Measurements from ENCODE around the gene MPP1.
A peak's percentile ranks its signal among the peaks of the same experiment; 100 is the strongest.

The MPP1 gene

DNA sequence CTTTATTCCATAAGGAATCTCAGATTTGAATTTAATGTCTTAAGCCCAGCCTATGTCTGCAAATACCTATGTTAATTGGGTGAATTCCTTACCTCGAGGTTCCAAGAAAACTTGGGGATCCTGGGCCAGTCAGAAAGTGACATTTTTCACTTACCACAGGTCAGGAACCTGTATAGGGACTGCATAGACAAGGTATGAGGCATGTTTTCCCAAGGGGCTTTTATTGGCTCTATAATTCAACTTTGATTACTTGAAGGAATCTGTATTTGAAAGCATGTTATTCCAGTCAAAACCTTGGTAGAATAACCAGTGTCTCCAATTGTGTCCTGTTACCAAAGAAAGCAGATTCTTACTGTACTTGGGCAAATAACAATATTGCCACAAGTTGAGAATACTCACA, 8.5 kb upstream of the MPP1 start:
- POLR2A ChIA-PET: no interaction called here
- Histone ChIP-seq H3K27ac (ENCODE audit: insufficient read depth in 1 of 2, low read depth in 1 of 2, low read length in 2 of 2, poor library complexity in 1 of 2, severe bottlenecking in 2 of 2) (no peak overlapping the region), H3K36me3 (ENCODE audit: control insufficient read depth in 4 of 4, insufficient read depth in 4 of 4, low read length in 3 of 4) (no peaks in the 10 kb centered on the region), H3K4me3 (ENCODE audit: control insufficient read depth in 1 of 7, extremely low read depth in 1 of 7, insufficient read depth in 4 of 7, low read depth in 2 of 7, low read length in 6 of 7) (no peak overlapping the region), H3K4me1 (ENCODE audit: control extremely low read depth in 1 of 4, control insufficient read depth in 4 of 4, insufficient read depth in 4 of 4, low read length in 3 of 4) (peaks cover 0 to 3% (median 1%) of the 10 kb centered on the region in 4 experiments), H3K27me3 (replicated peaks in 2 of 5; ENCODE audit: control insufficient read depth in 4 of 5, insufficient read depth in 5 of 5, low read length in 4 of 5) (no peaks in the 10 kb centered on the region), H3K9me3 (ENCODE audit: control extremely low read depth in 1 of 5, control insufficient read depth in 4 of 5, insufficient read depth in 2 of 5, low read depth in 1 of 5, low read length in 4 of 5) (no peaks in the 10 kb centered on the region)
- no peak for DNase-seq
- 50% methylated on average over 1 of the region's 1 CpG for WGBS (ENCODE audit: insufficient coverage)
- CTCF ChIA-PET: no interaction called here

DNA sequence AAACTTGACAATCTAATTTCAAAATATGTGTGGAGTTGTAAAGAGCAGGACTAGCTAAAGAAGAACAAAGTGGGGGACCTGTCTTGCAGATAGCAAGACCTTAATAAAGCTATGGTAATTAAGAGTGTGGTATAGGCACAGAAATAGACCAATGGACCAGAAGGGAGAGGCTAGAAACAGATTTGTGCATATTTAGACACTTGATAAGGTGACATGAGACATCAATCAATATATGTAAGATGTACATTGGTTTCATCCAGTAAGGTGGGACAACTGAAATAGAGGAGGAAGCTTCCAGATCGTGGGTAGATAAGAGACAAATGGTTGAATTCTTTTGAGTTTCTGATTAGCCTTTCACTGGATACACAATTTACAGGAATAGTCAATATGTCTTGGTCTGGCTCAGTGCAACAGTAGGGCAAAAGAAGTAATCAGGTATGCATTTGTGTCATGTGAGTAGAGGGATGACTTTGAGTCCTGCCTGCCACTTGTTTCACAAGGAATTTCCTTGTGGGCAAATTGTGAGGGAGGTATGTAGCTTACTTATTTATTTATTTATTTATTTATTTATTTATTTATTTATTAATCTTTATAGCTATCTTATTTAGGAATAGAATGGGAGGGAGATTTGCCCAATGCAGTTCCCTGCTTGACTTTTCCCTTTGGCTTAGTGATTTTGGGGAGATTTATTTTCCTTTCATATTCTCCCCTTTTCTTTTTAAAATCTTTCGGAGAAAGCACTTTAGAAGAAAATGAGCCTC, 7.2 kb upstream of the MPP1 start:
- Histone ChIP-seq H3K36me3 (ENCODE audit: control insufficient read depth in 4 of 4, insufficient read depth in 4 of 4, low read length in 3 of 4) (no peaks in the 10 kb centered on the region), H3K4me3 (ENCODE audit: control insufficient read depth in 1 of 7, extremely low read depth in 1 of 7, insufficient read depth in 4 of 7, low read depth in 2 of 7, low read length in 6 of 7) (no peak overlapping the region), H3K27me3 (replicated peaks in 2 of 5; ENCODE audit: control insufficient read depth in 4 of 5, insufficient read depth in 5 of 5, low read length in 4 of 5) (no peaks in the 10 kb centered on the region), H3K27ac (ENCODE audit: insufficient read depth in 1 of 2, low read depth in 1 of 2, low read length in 2 of 2, poor library complexity in 1 of 2, severe bottlenecking in 2 of 2) (no peak overlapping the region), H3K4me1 (ENCODE audit: control extremely low read depth in 1 of 4, control insufficient read depth in 4 of 4, insufficient read depth in 4 of 4, low read length in 3 of 4) (peaks cover 0 to 3% (median 1%) of the 10 kb centered on the region in 4 experiments), H3K9me3 (ENCODE audit: control extremely low read depth in 1 of 5, control insufficient read depth in 4 of 5, insufficient read depth in 2 of 5, low read depth in 1 of 5, low read length in 4 of 5) (peaks cover 0 to 2% (median 0%) of the 10 kb centered on the region in 5 experiments)
- no peak for DNase-seq
- WGBS (ENCODE audit: insufficient coverage): 60% methylated on average over 1 of the region's 2 CpGs
- ChIA-PET CTCF (no interaction called here), POLR2A (no interaction called here)

DNA sequence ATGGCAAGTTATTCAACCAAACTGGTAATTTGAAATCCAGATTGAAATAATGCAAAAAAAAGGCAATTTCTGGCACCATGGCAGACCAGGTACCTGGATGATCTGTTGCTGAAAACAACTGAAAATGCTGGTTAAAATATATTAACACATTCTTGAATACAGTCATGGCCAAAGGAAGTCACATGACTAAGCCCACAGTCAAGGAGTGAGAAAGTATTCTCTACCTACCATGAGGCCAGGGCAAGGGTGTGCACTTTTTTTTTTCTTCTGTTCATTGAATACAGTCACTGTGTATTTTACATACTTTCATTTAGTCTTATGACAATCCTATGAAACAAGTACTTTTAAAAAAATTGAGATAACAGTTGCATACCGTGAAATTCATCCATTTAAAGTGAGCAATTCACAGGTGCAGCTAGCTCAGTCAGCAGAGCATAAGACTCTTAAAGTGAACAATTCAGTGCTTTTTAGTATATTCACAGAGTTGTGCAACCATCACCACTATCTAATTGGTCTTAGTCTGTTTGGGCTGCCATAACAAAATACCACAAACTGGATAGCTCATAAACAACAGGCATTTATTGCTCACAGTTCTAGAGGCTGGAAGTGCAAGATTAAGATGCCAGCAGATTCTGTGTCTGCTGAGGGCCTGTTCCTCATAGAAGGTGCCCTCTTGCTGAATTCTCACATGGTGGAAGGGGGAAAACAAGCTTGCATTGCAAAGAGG, 4.8 kb upstream of the MPP1 start:
- Histone ChIP-seq H3K9me3 (ENCODE audit: control extremely low read depth in 1 of 5, control insufficient read depth in 4 of 5, insufficient read depth in 2 of 5, low read depth in 1 of 5, low read length in 4 of 5) (peaks cover 0 to 2% (median 0%) of the 10 kb centered on the region in 5 experiments), H3K4me3 (ENCODE audit: control insufficient read depth in 1 of 7, extremely low read depth in 1 of 7, insufficient read depth in 4 of 7, low read depth in 2 of 7, low read length in 6 of 7) (no peak overlapping the region), H3K27me3 (replicated peaks in 2 of 5; ENCODE audit: control insufficient read depth in 4 of 5, insufficient read depth in 5 of 5, low read length in 4 of 5) (no peaks in the 10 kb centered on the region), H3K27ac (ENCODE audit: insufficient read depth in 1 of 2, low read depth in 1 of 2, low read length in 2 of 2, poor library complexity in 1 of 2, severe bottlenecking in 2 of 2) (no peak overlapping the region), H3K36me3 (ENCODE audit: control insufficient read depth in 4 of 4, insufficient read depth in 4 of 4, low read length in 3 of 4) (no peaks in the 10 kb centered on the region), H3K4me1 (ENCODE audit: control extremely low read depth in 1 of 4, control insufficient read depth in 4 of 4, insufficient read depth in 4 of 4, low read length in 3 of 4) (peaks cover 0 to 10% (median 6%) of the 10 kb centered on the region in 4 experiments)
- ChIA-PET CTCF (no interaction called here), POLR2A (no interaction called here)
- 100% methylated on average over 1 of the region's 1 CpG for WGBS (ENCODE audit: insufficient coverage)
- DNase-seq: peak in 1 of 3 donors; percentile 42

DNA sequence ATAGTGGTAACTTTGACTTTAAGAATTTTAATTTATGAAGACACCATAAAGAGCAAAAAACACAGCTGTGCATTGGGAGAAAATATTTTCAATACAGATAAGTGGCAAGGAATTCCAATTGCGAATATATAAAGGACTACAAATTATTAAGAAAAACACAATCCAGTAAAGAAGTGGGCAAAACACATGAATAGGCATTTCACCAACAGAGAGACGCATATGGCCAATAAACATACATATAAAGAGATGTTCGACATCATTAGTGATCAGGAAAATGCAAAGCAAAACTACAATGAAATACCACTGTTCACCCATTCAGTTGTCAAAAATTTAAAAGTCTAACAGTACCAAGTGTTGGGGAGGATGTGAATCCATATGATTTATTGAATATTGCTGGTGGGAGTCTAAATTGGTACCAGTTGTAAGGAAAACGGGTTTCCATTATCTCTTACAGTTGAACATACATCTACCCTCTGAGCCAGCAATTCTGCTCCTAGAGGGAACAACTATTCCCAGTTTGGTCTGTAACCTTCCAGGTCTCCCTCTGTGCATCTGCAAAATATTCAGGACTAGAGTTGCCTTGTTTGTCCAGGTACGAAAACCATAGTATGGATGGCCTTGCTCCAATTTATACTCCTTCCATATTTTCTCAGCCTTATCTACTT, 1.7 kb upstream of the MPP1 start:
- H3K4me3 ChIP-seq (ENCODE audit: control insufficient read depth in 1 of 7, extremely low read depth in 1 of 7, insufficient read depth in 4 of 7, low read depth in 2 of 7, low read length in 6 of 7): no peak overlapping the region
- 100% methylated on average over 3 of the region's 5 CpGs for WGBS (ENCODE audit: insufficient coverage)
- peaks cover 13 to 40% (median 24%) of the 10 kb centered on the region in 4 experiments for H3K4me1 ChIP-seq (ENCODE audit: control extremely low read depth in 1 of 4, control insufficient read depth in 4 of 4, insufficient read depth in 4 of 4, low read length in 3 of 4)
- peaks cover 0 to 2% (median 0%) of the 10 kb centered on the region in 5 experiments for H3K9me3 ChIP-seq (ENCODE audit: control extremely low read depth in 1 of 5, control insufficient read depth in 4 of 5, insufficient read depth in 2 of 5, low read depth in 1 of 5, low read length in 4 of 5)
- no peaks in the 10 kb centered on the region for H3K27me3 ChIP-seq (replicated peaks in 2 of 5; ENCODE audit: control insufficient read depth in 4 of 5, insufficient read depth in 5 of 5, low read length in 4 of 5)
- DNase-seq: no peak
- POLR2A ChIA-PET: interaction anchor here (1.1 kb wide), 1 partner anchor 30 kb away, joined by 4 read pairs; no protein-coding TSS in a partner anchor
- no peaks in the 10 kb centered on the region for H3K36me3 ChIP-seq (ENCODE audit: control insufficient read depth in 4 of 4, insufficient read depth in 4 of 4, low read length in 3 of 4)
- no peak overlapping the region for H3K27ac ChIP-seq (ENCODE audit: insufficient read depth in 1 of 2, low read depth in 1 of 2, low read length in 2 of 2, poor library complexity in 1 of 2, severe bottlenecking in 2 of 2)
- CTCF ChIA-PET: interaction anchor here (1.3 to 1.9 kb wide), 3 partner anchors 32 to 82 kb away, joined by 3 to 4 read pairs (median 3); no protein-coding TSS in a partner anchor

DNA sequence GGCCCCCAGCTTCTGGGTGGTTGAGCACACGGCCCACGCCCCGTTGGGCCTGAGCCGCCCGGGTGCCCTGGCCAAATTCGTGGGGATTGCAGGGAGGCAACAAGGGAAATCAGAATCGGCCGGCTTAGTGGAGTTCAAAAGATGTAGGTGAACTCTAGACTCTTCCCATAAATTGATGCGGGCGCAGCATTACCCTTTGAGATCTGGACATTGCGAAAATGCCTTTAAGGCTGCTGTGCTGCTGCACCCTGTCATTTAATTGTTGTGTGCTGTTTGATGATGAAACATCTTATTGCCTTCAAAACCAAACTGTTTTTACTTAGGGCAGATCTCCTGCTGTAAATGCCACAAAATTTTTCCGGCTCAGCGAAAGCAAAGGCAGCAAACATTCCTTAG, 409 bp upstream of the MPP1 start:
- Histone ChIP-seq H3K36me3 (ENCODE audit: control insufficient read depth in 4 of 4, insufficient read depth in 4 of 4, low read length in 3 of 4) (no peaks in the 10 kb centered on the region), H3K27me3 (replicated peaks in 2 of 5; ENCODE audit: control insufficient read depth in 4 of 5, insufficient read depth in 5 of 5, low read length in 4 of 5) (no peaks in the 10 kb centered on the region), H3K4me1 (ENCODE audit: control extremely low read depth in 1 of 4, control insufficient read depth in 4 of 4, insufficient read depth in 4 of 4, low read length in 3 of 4) (peaks cover 23 to 52% (median 34%) of the 10 kb centered on the region in 4 experiments), H3K9me3 (ENCODE audit: control extremely low read depth in 1 of 5, control insufficient read depth in 4 of 5, insufficient read depth in 2 of 5, low read depth in 1 of 5, low read length in 4 of 5) (peaks cover 0 to 2% (median 0%) of the 10 kb centered on the region in 5 experiments), H3K4me3 (ENCODE audit: control insufficient read depth in 1 of 7, extremely low read depth in 1 of 7, insufficient read depth in 4 of 7, low read depth in 2 of 7, low read length in 6 of 7) (peak overlapping the region in 6 of 7 experiments; percentile 31 to 90 (median 69)), H3K27ac (ENCODE audit: insufficient read depth in 1 of 2, low read depth in 1 of 2, low read length in 2 of 2, poor library complexity in 1 of 2, severe bottlenecking in 2 of 2) (no peak overlapping the region)
- no peak for DNase-seq
- POLR2A ChIA-PET: no interaction called here
- CTCF ChIA-PET: interaction anchor here (1.1 to 1.4 kb wide), 2 partner anchors 21 to 33 kb away, joined by 3 read pairs; no protein-coding TSS in a partner anchor
- WGBS (ENCODE audit: insufficient coverage): 57% methylated on average over 12 of the region's 13 CpGs

DNA sequence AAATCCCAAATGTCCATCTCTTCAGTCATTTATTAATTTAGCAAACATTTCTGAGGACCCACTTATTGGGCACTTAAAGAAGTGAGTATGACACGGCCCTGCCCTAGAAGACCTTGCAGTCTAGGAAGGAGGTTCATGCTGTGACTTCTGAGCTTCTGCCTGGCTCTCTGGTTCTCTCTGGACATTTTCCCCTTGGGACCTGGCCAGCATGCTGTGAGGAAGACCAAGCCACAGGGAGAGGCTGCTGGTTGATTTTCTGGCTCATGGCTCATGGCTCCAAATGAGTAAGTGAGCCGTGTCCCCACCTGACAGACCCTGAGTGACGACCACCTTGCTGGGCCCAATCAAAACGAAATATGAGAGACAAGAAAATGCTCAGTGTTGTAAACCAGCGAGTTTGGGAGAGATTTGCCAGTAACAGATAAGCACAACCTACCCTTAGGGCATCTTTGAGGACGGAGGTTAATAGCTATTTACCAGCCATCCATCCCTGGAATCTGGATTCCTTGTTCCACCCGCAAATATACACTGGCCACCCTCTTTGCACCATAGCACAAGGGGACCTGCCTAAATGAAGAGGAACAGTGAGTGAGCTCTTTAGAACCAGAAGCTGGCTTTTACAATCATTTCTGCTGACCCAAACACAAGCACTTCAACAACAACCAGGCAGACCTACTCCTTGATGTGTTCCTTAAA, 876 bp downstream of the MPP1 start:
- Histone ChIP-seq H3K36me3 (ENCODE audit: control insufficient read depth in 4 of 4, insufficient read depth in 4 of 4, low read length in 3 of 4) (no peaks in the 10 kb centered on the region), H3K4me1 (ENCODE audit: control extremely low read depth in 1 of 4, control insufficient read depth in 4 of 4, insufficient read depth in 4 of 4, low read length in 3 of 4) (peaks cover 34 to 62% (median 44%) of the 10 kb centered on the region in 4 experiments), H3K27me3 (replicated peaks in 2 of 5; ENCODE audit: control insufficient read depth in 4 of 5, insufficient read depth in 5 of 5, low read length in 4 of 5) (no peaks in the 10 kb centered on the region), H3K27ac (ENCODE audit: insufficient read depth in 1 of 2, low read depth in 1 of 2, low read length in 2 of 2, poor library complexity in 1 of 2, severe bottlenecking in 2 of 2) (peak overlapping the region; percentile 40 to 94), H3K9me3 (ENCODE audit: control extremely low read depth in 1 of 5, control insufficient read depth in 4 of 5, insufficient read depth in 2 of 5, low read depth in 1 of 5, low read length in 4 of 5) (peaks cover 0 to 2% (median 0%) of the 10 kb centered on the region in 5 experiments), H3K4me3 (ENCODE audit: control insufficient read depth in 1 of 7, extremely low read depth in 1 of 7, insufficient read depth in 4 of 7, low read depth in 2 of 7, low read length in 6 of 7) (peak overlapping the region; percentile 44 to 90 (median 69))
- 36% methylated on average over 5 of the region's 7 CpGs for WGBS (ENCODE audit: insufficient coverage)
- ChIA-PET POLR2A (no interaction called here), CTCF (interaction anchor here (0.6 to 1.3 kb wide), 3 partner anchors 41 to 259 kb away, joined by 3 to 5 read pairs (median 3); no protein-coding TSS in a partner anchor)
- DNase-seq: no peak

All from common myeloid progenitor, CD34-positive (primary cell).